Colonic mucosa (tissue), 4 donors: ENCODE results near the gene STKLD1. TPM values are rescaled to one million over a fixed set of nuclear protein-coding genes. Genes with fewer than 3 reads are reported as not detected.

Experiments
- DNase-seq: peaks from one replicate; pipeline ENCODE4 v3.0.0-alpha.2; 2020
- H3K27ac ChIP-seq: fragments of 200-600 bp; one replicate; pipeline ENCODE4 v1.8.0; 2021
- H3K27me3 ChIP-seq: fragments of 200-600 bp; one replicate; pipeline ENCODE4 v1.8.0; 2021
- H3K36me3 ChIP-seq: fragments of 200-600 bp; one replicate; pipeline ENCODE4 v1.8.0; 2021
- H3K4me1 ChIP-seq: fragments of 200-600 bp; one replicate; pipeline ENCODE4 v1.8.0; 2021; ENCODE audit warnings: mild to moderate bottlenecking
- H3K4me3 ChIP-seq: fragments of 200-600 bp; one replicate; pipeline ENCODE4 v1.8.0; 2021
- H3K9ac ChIP-seq, 2 donors: one replicate each; pipeline ENCODE4 v1.7.0; 2013; ENCODE audit warnings: control low read depth in 2 of 2, low read depth in 2 of 2, low read length in 2 of 2
- H3K9me3 ChIP-seq: fragments of 200-600 bp; one replicate; pipeline ENCODE4 v1.8.0; 2021
- intact Hi-C: fragments of 100-400 bp; cut with DNase I; formaldehyde crosslinking; loops from one replicate; pipeline ENCODE4 v1.14.1; 2022
- total RNA-seq, 2 donors: library from RNA; stranded (reverse); fragmentation: NEBNext Ultra II Directional in 1 of 2; extraction: Animal tissue kit (Norgen Biotek cat#: 25700) in 1 of 2; gene quantifications; one replicate each; pipeline ENCODE4 v1.2.1, GENCODE V29; 2021
- TF ChIP-seq, protein P1 (sequence below): fragments of 200-600 bp; IDR thresholded peaks from one replicate; pipeline ENCODE4 v1.8.0; 2022; ENCODE audit warnings: antibody characterized with exemption, mild to moderate bottlenecking
- donor health status: healthy.
- donor health status: DM: no; HTN: no; CAD: no.
- donor health status: DM: no; HTN: no; CAD: no.

Gene STKLD1
- total RNA-seq, 2 donors from 2014 or later = 0.45 TPM; not detected in 1

GRCh38 chr9:133408042-133408441, 31.9 kb downstream of the STKLD1 start:
- TF ChIP-seq, protein P1, sequence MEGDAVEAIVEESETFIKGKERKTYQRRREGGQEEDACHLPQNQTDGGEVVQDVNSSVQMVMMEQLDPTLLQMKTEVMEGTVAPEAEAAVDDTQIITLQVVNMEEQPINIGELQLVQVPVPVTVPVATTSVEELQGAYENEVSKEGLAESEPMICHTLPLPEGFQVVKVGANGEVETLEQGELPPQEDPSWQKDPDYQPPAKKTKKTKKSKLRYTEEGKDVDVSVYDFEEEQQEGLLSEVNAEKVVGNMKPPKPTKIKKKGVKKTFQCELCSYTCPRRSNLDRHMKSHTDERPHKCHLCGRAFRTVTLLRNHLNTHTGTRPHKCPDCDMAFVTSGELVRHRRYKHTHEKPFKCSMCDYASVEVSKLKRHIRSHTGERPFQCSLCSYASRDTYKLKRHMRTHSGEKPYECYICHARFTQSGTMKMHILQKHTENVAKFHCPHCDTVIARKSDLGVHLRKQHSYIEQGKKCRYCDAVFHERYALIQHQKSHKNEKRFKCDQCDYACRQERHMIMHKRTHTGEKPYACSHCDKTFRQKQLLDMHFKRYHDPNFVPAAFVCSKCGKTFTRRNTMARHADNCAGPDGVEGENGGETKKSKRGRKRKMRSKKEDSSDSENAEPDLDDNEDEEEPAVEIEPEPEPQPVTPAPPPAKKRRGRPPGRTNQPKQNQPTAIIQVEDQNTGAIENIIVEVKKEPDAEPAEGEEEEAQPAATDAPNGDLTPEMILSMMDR = no peak
- H3K4me1 ChIP-seq = no peaks in the 10 kb centered on the region
- H3K36me3 ChIP-seq = peaks cover 4% of the 10 kb centered on the region
- no peak overlapping the region for H3K9ac ChIP-seq
- no peak overlapping the region for H3K27ac ChIP-seq
- no peak for DNase-seq
- H3K4me3 ChIP-seq = no peak overlapping the region
- H3K27me3 ChIP-seq = no peaks in the 10 kb centered on the region
- intact Hi-C loops = no loop called here
- no peaks in the 10 kb centered on the region for H3K9me3 ChIP-seq

DNA sequence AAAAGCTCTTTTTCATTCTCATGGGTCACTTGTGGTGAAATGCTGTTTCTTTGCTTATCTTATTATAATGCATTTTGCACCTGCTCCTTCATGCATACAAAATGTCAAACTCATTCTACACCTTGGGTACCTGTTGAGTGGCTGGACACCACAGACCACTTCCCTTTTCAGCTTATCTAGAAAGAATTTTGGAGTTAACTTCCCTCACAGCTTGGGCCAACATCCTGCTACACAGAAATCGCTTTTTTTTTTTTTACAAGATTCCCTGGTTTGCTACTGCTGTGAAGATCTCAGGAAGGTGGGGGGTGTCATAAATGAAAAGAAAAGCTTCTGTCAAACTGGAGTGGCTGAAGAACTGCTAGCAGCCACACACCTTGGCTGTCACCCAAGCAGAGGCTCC, 39.0 kb downstream of the STKLD1 start:
- Histone ChIP-seq H3K9ac (no peak overlapping the region), H3K27ac (no peak overlapping the region), H3K4me1 (no peaks in the 10 kb centered on the region), H3K9me3 (no peaks in the 10 kb centered on the region), H3K27me3 (no peaks in the 10 kb centered on the region), H3K4me3 (no peak overlapping the region), H3K36me3 (no peaks in the 10 kb centered on the region)
- no peak for DNase-seq
- intact Hi-C loops = loop anchor here (5.0 kb wide), 1 partner anchor 42 kb away; the partner anchor contains the start of gene CACFD1
- TF ChIP-seq, protein P1 = no peak

GRCh38 chr9:133417541-133418461, 41.6 kb downstream of the STKLD1 start, which contains the start of gene REXO4:
Gene REXO4, minus strand, starts transcription at chr9:133418010. Its CDS starts 166 bp downstream, at chr9:133417844.
- Histone ChIP-seq H3K36me3 (no peaks in the 10 kb centered on the region), H3K4me3 (peak within 1 kb of the TSS; percentile 99), H3K9ac (peak within 1 kb of the TSS; percentile 82 to 83), H3K9me3 (no peaks in the 10 kb centered on the region), H3K27me3 (no peaks in the 10 kb centered on the region), H3K27ac (peak within 1 kb of the TSS; percentile 97), H3K4me1 (no peaks in the 10 kb centered on the region)
- peak; percentile 87 for DNase-seq
- intact Hi-C loops = loop anchor here (5.0 kb wide), 1 partner anchor 40 kb away; the partner anchor contains the start of gene CACFD1
- TF ChIP-seq, protein P1 = no peak

DNA sequence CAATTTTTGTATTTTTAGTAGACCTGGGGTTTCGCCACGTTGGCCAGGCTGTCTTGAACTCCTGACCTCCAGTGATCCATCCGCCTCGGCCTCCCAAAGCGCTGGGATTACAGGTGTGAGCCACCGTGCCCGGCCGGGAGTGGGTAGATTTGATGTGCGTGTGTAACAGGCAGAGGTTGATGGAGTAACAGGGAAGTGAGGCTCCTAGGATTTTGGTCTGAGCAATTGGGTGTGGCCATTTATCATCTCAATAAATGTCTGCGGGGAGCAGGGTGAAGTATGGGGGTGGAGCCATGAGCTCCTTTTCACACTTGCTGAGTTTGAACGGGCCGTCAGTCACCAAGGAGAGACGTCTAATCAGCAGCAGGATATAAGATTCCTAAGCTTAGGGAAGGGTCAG, 42.8 kb downstream of the STKLD1 start:
- H3K36me3 ChIP-seq = no peaks in the 10 kb centered on the region
- peak overlapping the region; percentile 43 to 58 for H3K9ac ChIP-seq
- no peaks in the 10 kb centered on the region for H3K27me3 ChIP-seq
- peak; percentile 81 for DNase-seq
- peak overlapping the region; percentile 97 for H3K27ac ChIP-seq
- peak overlapping the region; percentile 99 for H3K4me3 ChIP-seq
- intact Hi-C loops = loop anchor here (5.0 kb wide), 1 partner anchor 38 kb away; the partner anchor contains the start of gene CACFD1
- TF ChIP-seq, protein P1 = no peak
- H3K9me3 ChIP-seq = no peaks in the 10 kb centered on the region
- no peaks in the 10 kb centered on the region for H3K4me1 ChIP-seq

GRCh38 chr9:133420392-133420827, 44.2 kb downstream of the STKLD1 start:
- intact Hi-C loops = no loop called here
- TF ChIP-seq, protein P1 = no peak
- Histone ChIP-seq H3K27me3 (no peaks in the 10 kb centered on the region), H3K9me3 (no peaks in the 10 kb centered on the region), H3K4me3 (no peak overlapping the region), H3K9ac (no peak overlapping the region), H3K27ac (no peak overlapping the region), H3K36me3 (no peaks in the 10 kb centered on the region), H3K4me1 (no peaks in the 10 kb centered on the region)
- DNase-seq = no peak
